ENCODE measurements around the gene SIX1.

Gene SIX1

GRCh38 chr14:60648934-60649874, at the start of gene SIX1:
Gene SIX1, minus strand, starts transcription at chr14:60649477. Its CDS starts 288 bp downstream, at chr14:60649189.
- DNase-seq = no peak

GRCh38 chr14:60695327-60695726, 46.0 kb upstream of the SIX1 start:
- DNase-seq = no peak

GRCh38 chr14:60691383-60692113, 42.3 kb upstream of the SIX1 start:
- DNase-seq = no peak

- DNase-seq = no peak
These were observed 37.6 kb upstream of the SIX1 start for GRCh38 chr14:60686865-60687264.

GRCh38 chr14:60684203-60684602, 34.9 kb upstream of the SIX1 start:
- DNase-seq = no peak

GRCh38 chr14:60681271-60681670, 32.0 kb upstream of the SIX1 start:
- DNase-seq = no peak

- no peak for DNase-seq
These were observed 31.2 kb upstream of the SIX1 start for GRCh38 chr14:60680511-60680910.

- DNase-seq = no peak
These were observed 30.4 kb upstream of the SIX1 start for GRCh38 chr14:60679566-60680258.

- DNase-seq = no peak
These were observed 28.4 kb upstream of the SIX1 start for GRCh38 chr14:60677701-60678100.

- DNase-seq = no peak
These were observed 21.7 kb upstream of the SIX1 start for GRCh38 chr14:60670989-60671388.

- no peak for DNase-seq
These were observed 19.3 kb upstream of the SIX1 start for GRCh38 chr14:60668431-60669112.

GRCh38 chr14:60665177-60665550, 15.9 kb upstream of the SIX1 start:
- no peak for DNase-seq

GRCh38 chr14:60662982-60663381, 13.7 kb upstream of the SIX1 start:
- no peak for DNase-seq

- DNase-seq = no peak
These were observed 12.4 kb upstream of the SIX1 start for GRCh38 chr14:60661721-60662120.

GRCh38 chr14:60658909-60659585, 9.8 kb upstream of the SIX1 start:
- DNase-seq = no peak

- DNase-seq = no peak
These were observed 9.0 kb upstream of the SIX1 start for GRCh38 chr14:60658211-60658690.

- DNase-seq = no peak
These were observed 8.4 kb upstream of the SIX1 start for GRCh38 chr14:60657456-60658210.

GRCh38 chr14:60656686-60657455, 7.6 kb upstream of the SIX1 start:
- DNase-seq = no peak

- DNase-seq = no peak
These were observed 6.8 kb upstream of the SIX1 start for GRCh38 chr14:60655898-60656685.

Data from stimulated activated CD4-positive, alpha-beta T cell treated with anti-CD3 and anti-CD28 coated beads, Interleukin-1b, Interleukin-23, amount 100 ng/mL, for 48 hours (primary cell).